Lower lobe of right lung (tissue), 2 donors: ENCODE results near the gene AFF4. TPM values are rescaled to one million over a fixed set of nuclear protein-coding genes. Genes with fewer than 3 reads are reported as not detected.

Source experiments
- ATAC-seq, 2 donors: fragments of 200-7000 bp; cut with Tn5 transposase; one replicate each; pipeline ENCODE4 v1.9.1; 2020 to 2022; ENCODE audit warnings: mild to moderate bottlenecking in 2 of 2, moderate library complexity in 2 of 2
- DNase-seq: peaks from one replicate; pipeline ENCODE4 v3.0.0-alpha.2; 2020
- H3K27ac ChIP-seq: fragments of 200-600 bp; one replicate; pipeline ENCODE4 v1.8.0; 2022
- H3K27me3 ChIP-seq: fragments of 200-600 bp; one replicate; pipeline ENCODE4 v1.8.0; 2022; ENCODE audit warnings: low read depth
- H3K36me3 ChIP-seq: fragments of 200-600 bp; one replicate; pipeline ENCODE4 v1.8.0; 2022; ENCODE audit warnings: mild to moderate bottlenecking
- H3K4me1 ChIP-seq: fragments of 200-600 bp; one replicate; pipeline ENCODE4 v1.8.0; 2022
- H3K4me3 ChIP-seq: fragments of 200-600 bp; one replicate; pipeline ENCODE4 v1.8.0; 2022; ENCODE audit warnings: mild to moderate bottlenecking
- H3K9me3 ChIP-seq: fragments of 200-600 bp; one replicate; pipeline ENCODE4 v1.8.0; 2022
- CTCF ChIP-seq: fragments of 200-600 bp; IDR thresholded peaks from one replicate; pipeline ENCODE4 v1.8.0; 2022; ENCODE audit warnings: antibody characterized with exemption, mild to moderate bottlenecking
- intact Hi-C: fragments of 100-400 bp; cut with DNase I; formaldehyde crosslinking; loops from one replicate; pipeline ENCODE4 v1.11.0; 2022
- total RNA-seq: library from RNA; stranded (reverse); fragmentation: NEBNext Ultra II Directional; extraction: Animal tissue kit (Norgen Biotek cat#: 25700); gene quantifications from one replicate; pipeline ENCODE4 v1.2.1, GENCODE V29; 2021
- donor health status: DM: no; HTN: yes; CAD: no; lungs with severe emphysema.

AFF4 gene
- total RNA-seq, 1 donor from 2014 or later: 68.6 TPM

GRCh38 chr5:132876020-132876759 lies 87.2 kb downstream of the AFF4 start:
- Histone ChIP-seq H3K27me3 (no peaks in the 10 kb centered on the region), H3K27ac (no peak overlapping the region), H3K4me3 (no peak overlapping the region), H3K4me1 (peaks cover 5% of the 10 kb centered on the region), H3K9me3 (no peaks in the 10 kb centered on the region), H3K36me3 (peaks cover 58% of the 10 kb centered on the region)
- DNase-seq (no peak), ATAC-seq (peak in 1 of 2 donors; percentile 26)
- TF ChIP-seq CTCF: no peak
- intact Hi-C loops: no loop called here

GRCh38 chr5:132873930-132874271 lies 89.5 kb downstream of the AFF4 start:
- H3K36me3 ChIP-seq: peaks cover 55% of the 10 kb centered on the region
- peaks cover 5% of the 10 kb centered on the region for H3K4me1 ChIP-seq
- no peak overlapping the region for H3K27ac ChIP-seq
- H3K9me3 ChIP-seq: no peaks in the 10 kb centered on the region
- DNase-seq (no peak), ATAC-seq (no peak)
- TF ChIP-seq CTCF: no peak
- H3K4me3 ChIP-seq: no peak overlapping the region
- intact Hi-C loops: no loop called here
- no peaks in the 10 kb centered on the region for H3K27me3 ChIP-seq

GRCh38 chr5:132873119-132873929 lies 90.1 kb downstream of the AFF4 start, which contains the start of gene LEAP2:
TSS of gene LEAP2 (plus strand) at chr5:132873668. CDS start at chr5:132873695, 27 bp downstream.
- H3K36me3 ChIP-seq: peaks cover 55% of the 10 kb centered on the region
- DNase-seq (no peak), ATAC-seq (peak; percentile 50 to 53)
- no peak within 1 kb of the TSS for H3K4me3 ChIP-seq
- no peak for TF ChIP-seq CTCF
- intact Hi-C loops: no loop called here
- H3K27me3 ChIP-seq: no peaks in the 10 kb centered on the region
- H3K9me3 ChIP-seq: no peaks in the 10 kb centered on the region
- peaks cover 5% of the 10 kb centered on the region for H3K4me1 ChIP-seq
- no peak within 1 kb of the TSS for H3K27ac ChIP-seq

GRCh38 chr5:132872788-132873118 lies 90.7 kb downstream of the AFF4 start:
- DNase-seq (no peak), ATAC-seq (no peak)
- Histone ChIP-seq H3K36me3 (peaks cover 55% of the 10 kb centered on the region), H3K4me3 (no peak overlapping the region), H3K27me3 (no peaks in the 10 kb centered on the region), H3K9me3 (no peaks in the 10 kb centered on the region), H3K4me1 (peaks cover 11% of the 10 kb centered on the region), H3K27ac (no peak overlapping the region)
- no peak for TF ChIP-seq CTCF
- intact Hi-C loops: no loop called here

- TF ChIP-seq CTCF: no peak
- H3K36me3 ChIP-seq: peaks cover 48% of the 10 kb centered on the region
- H3K9me3 ChIP-seq: no peaks in the 10 kb centered on the region
- DNase-seq: no peak
- H3K27ac ChIP-seq: no peak overlapping the region
- intact Hi-C loops: no loop called here
- ATAC-seq: no peak
- no peak overlapping the region for H3K4me3 ChIP-seq
- peaks cover 19% of the 10 kb centered on the region for H3K4me1 ChIP-seq
- no peaks in the 10 kb centered on the region for H3K27me3 ChIP-seq
Measured at GRCh38 chr5:132871459-132872284, 91.8 kb downstream of the AFF4 start.
